GM18526 (cell line): Measurements from ENCODE around the gene UBE2E3.

Source experiments
- POLR2A ChIP-seq: IDR thresholded peaks from 3 replicates; pipeline ENCODE4 v1.6.1; 2011; ENCODE audit not compliant: insufficient read length; ENCODE audit errors: extremely low read depth

The UBE2E3 gene

GRCh38 chr2:180992994-180993393 lies 12.6 kb downstream of the UBE2E3 start:
- TF ChIP-seq POLR2A = no peak

- no peak for TF ChIP-seq POLR2A
Observed at GRCh38 chr2:180999274-180999964, 19.0 kb downstream of the UBE2E3 start.

GRCh38 chr2:181004647-181005325 lies 24.4 kb downstream of the UBE2E3 start:
- no peak for TF ChIP-seq POLR2A

GRCh38 chr2:181005326-181005655 lies 24.9 kb downstream of the UBE2E3 start:
- TF ChIP-seq POLR2A = no peak

- TF ChIP-seq POLR2A = no peak
Observed at GRCh38 chr2:181005809-181006208, 25.4 kb downstream of the UBE2E3 start.

GRCh38 chr2:181007086-181007837 lies 26.9 kb downstream of the UBE2E3 start:
- TF ChIP-seq POLR2A = no peak

GRCh38 chr2:181008407-181008806 lies 28.0 kb downstream of the UBE2E3 start:
- TF ChIP-seq POLR2A = no peak

GRCh38 chr2:181021199-181021789 lies 40.9 kb downstream of the UBE2E3 start:
- no peak for TF ChIP-seq POLR2A

GRCh38 chr2:181022652-181023051 lies 42.2 kb downstream of the UBE2E3 start:
- no peak for TF ChIP-seq POLR2A

- no peak for TF ChIP-seq POLR2A
Observed at GRCh38 chr2:181025004-181025403, 44.6 kb downstream of the UBE2E3 start.

GRCh38 chr2:181036445-181036844 lies 56.0 kb downstream of the UBE2E3 start:
- TF ChIP-seq POLR2A = no peak

- TF ChIP-seq POLR2A = no peak
Observed at GRCh38 chr2:181036848-181037603, 56.6 kb downstream of the UBE2E3 start.

- no peak for TF ChIP-seq POLR2A
Observed at GRCh38 chr2:181037922-181038321, 57.5 kb downstream of the UBE2E3 start.

GRCh38 chr2:181038796-181039195 lies 58.4 kb downstream of the UBE2E3 start:
- TF ChIP-seq POLR2A = no peak

- no peak for TF ChIP-seq POLR2A
Observed at GRCh38 chr2:181041661-181042060, 61.3 kb downstream of the UBE2E3 start.
